Measurements from ENCODE around the gene RIOK1. TPM values are rescaled to one million over a fixed set of nuclear protein-coding genes. Genes with fewer than 3 reads are reported as not detected.

Gene RIOK1
- total and polyA plus RNA-seq, 2 of the 13 experiments (the other 11 are each of a cell fraction or from before 2014, with no cell fraction given) = 9.4 to 37.8 TPM

- TF ChIP-seq ZBTB42 (CRISPR knock-in tag; IDR thresholded peaks at IDR 0.05) = no peak
- TF ChIP-seq ATRX (CRISPR knock-in tag; IDR thresholded peaks at IDR 0.05; ENCODE audit: borderline replicate concordance) = no peak
- TF ChIP-seq ZNF512 (CRISPR knock-in tag; IDR thresholded peaks at IDR 0.05) = no peak
- TF ChIP-seq ZNF792 (CRISPR knock-in tag; IDR thresholded peaks at IDR 0.05) = peak; percentile 27; the same call in 1 of the 2 replicates
- TF ChIP-seq TFAP4 (IDR thresholded peaks at IDR 0.05; ENCODE audit: borderline replicate concordance, low read depth) = 0 out of 2 replicates have a peak, but pooled peaks have one; percentile 12
- no peak for TF ChIP-seq IRX3 (CRISPR knock-in tag; IDR thresholded peaks at IDR 0.05; ENCODE audit: borderline replicate concordance, low read depth)
- TF ChIP-seq ZBTB14 (CRISPR knock-in tag; IDR thresholded peaks at IDR 0.05) = no peak
- TF ChIP-seq ISX (CRISPR knock-in tag; conservative IDR thresholded peaks at IDR 0.05) = no peak
- no peak for TF ChIP-seq ZNF562 (CRISPR knock-in tag; IDR thresholded peaks at IDR 0.05; ENCODE audit: borderline replicate concordance)
- no peak for TF ChIP-seq ZNF329 (CRISPR knock-in tag; IDR thresholded peaks at IDR 0.05; ENCODE audit: low read depth)
- no peak for TF ChIP-seq HNRNPH1 (optimal IDR thresholded peaks at IDR 0.05; ENCODE audit: low read depth, low read length)
- no peak for TF ChIP-seq ZNF280B (CRISPR knock-in tag; IDR thresholded peaks at IDR 0.05; ENCODE audit: borderline replicate concordance)
- TF ChIP-seq ZNF260 (CRISPR knock-in tag; IDR thresholded peaks at IDR 0.05; ENCODE audit: borderline replicate concordance, low read depth) = no peak
- TF ChIP-seq REXO4 (CRISPR knock-in tag; IDR thresholded peaks at IDR 0.05; ENCODE audit: borderline replicate concordance) = no peak
- TF ChIP-seq ZBTB7B (CRISPR knock-in tag; IDR thresholded peaks at IDR 0.05) = no peak
- peak; percentile 69 for TF ChIP-seq MAX (IDR thresholded peaks at IDR 0.05)
- TF ChIP-seq PHF5A (CRISPR knock-in tag; IDR thresholded peaks at IDR 0.05; ENCODE audit: low read depth, unreplicated experiment) = no peak
- TF ChIP-seq ZNF337 (CRISPR knock-in tag; IDR thresholded peaks at IDR 0.05; ENCODE audit: borderline replicate concordance, low read depth) = peak; percentile 6; the same call in 1 of the 2 replicates
- no peak for TF ChIP-seq IRF2 (CRISPR knock-in tag; IDR thresholded peaks at IDR 0.05)
- no peak for TF ChIP-seq ZNF674 (CRISPR knock-in tag; IDR thresholded peaks at IDR 0.05; ENCODE audit: low read depth)
- no peak for TF ChIP-seq MYNN (CRISPR knock-in tag; IDR thresholded peaks at IDR 0.05; ENCODE audit: low read depth)
- no peak for TF ChIP-seq EHMT2 (IDR thresholded peaks at IDR 0.05; ENCODE audit: borderline replicate concordance, low read depth, low read length)
- TF ChIP-seq BRD4 (CRISPR knock-in tag; IDR thresholded peaks at IDR 0.05) = no peak
- no peak for TF ChIP-seq ZNF780A (CRISPR knock-in tag; IDR thresholded peaks at IDR 0.05)
- no peak for TF ChIP-seq RFX1 (IDR thresholded peaks at IDR 0.05)
- TF ChIP-seq ZSCAN22 (CRISPR knock-in tag; IDR thresholded peaks at IDR 0.05) = no peak
Observed at GRCh38 chr6:7426447-7427169, 37.0 kb downstream of the RIOK1 start (continued).

Data from HepG2 (cell line).